NB4 (cell line): Measurements from ENCODE around the gene KDM4C.

Experiments
- MYC ChIP-seq: IDR thresholded peaks from 2 replicates; pipeline ENCODE4 v1.6.1; 2011; ENCODE audit warnings: low read depth, low read length
- TF ChIP-seq, protein P1 (sequence below): IDR thresholded peaks from one replicate; pipeline ENCODE4 v1.5.1; 2012; ENCODE audit warnings: low read depth, low read length
- TF ChIP-seq, protein P2 (sequence below): IDR thresholded peaks from 2 replicates; pipeline ENCODE4 v1.6.1; 2011; ENCODE audit warnings: low read depth, low read length

DNA sequence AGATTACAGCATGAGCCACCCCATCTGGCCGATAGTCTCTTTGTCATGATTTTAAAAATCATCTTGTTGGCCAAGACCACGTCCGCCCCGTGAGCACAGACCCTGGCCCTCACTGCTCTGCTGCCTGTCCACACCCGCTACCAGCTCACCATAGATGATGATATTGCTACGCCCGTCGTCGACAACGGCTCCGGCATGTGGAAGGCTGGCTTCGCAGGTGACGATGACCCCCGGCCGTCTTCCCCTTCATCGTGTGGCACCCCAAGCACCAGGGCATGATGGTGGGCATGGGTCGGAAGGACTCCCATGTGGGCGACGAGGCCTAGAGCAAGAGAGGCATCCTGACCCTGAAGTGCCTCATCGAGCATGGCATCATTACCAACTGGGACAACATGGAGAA, 76.5 kb downstream of the KDM4C start:
- TF ChIP-seq MYC: no peak
- TF ChIP-seq, protein P1, sequence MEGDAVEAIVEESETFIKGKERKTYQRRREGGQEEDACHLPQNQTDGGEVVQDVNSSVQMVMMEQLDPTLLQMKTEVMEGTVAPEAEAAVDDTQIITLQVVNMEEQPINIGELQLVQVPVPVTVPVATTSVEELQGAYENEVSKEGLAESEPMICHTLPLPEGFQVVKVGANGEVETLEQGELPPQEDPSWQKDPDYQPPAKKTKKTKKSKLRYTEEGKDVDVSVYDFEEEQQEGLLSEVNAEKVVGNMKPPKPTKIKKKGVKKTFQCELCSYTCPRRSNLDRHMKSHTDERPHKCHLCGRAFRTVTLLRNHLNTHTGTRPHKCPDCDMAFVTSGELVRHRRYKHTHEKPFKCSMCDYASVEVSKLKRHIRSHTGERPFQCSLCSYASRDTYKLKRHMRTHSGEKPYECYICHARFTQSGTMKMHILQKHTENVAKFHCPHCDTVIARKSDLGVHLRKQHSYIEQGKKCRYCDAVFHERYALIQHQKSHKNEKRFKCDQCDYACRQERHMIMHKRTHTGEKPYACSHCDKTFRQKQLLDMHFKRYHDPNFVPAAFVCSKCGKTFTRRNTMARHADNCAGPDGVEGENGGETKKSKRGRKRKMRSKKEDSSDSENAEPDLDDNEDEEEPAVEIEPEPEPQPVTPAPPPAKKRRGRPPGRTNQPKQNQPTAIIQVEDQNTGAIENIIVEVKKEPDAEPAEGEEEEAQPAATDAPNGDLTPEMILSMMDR: no peak
- TF ChIP-seq, protein P2, sequence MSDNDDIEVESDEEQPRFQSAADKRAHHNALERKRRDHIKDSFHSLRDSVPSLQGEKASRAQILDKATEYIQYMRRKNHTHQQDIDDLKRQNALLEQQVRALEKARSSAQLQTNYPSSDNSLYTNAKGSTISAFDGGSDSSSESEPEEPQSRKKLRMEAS: no peak
